ENCODE measurements around the gene DLK1.

DNA sequence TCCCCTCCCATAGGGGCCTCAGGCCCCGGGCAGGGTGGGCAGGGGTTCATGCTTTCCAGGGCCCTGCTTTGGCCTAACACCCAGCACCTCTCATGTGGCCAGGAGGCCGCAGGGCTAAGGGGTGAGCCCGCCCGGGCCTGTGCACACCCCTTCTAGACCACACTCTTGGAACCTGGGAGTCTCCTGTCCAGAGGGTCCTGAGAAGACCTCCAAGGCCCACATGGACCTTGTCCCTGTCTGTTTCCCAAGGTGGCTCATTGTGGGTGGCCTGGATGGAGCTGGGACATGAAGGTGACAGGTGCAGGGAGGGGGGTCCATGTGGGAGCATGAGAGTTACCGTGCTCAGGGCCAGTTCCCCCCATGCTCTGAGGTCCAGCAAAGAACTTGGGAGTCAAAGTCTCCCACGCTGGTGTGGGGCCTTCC is 11.6 kb downstream of the DLK1 start:
- TF ChIP-seq, protein P1, sequence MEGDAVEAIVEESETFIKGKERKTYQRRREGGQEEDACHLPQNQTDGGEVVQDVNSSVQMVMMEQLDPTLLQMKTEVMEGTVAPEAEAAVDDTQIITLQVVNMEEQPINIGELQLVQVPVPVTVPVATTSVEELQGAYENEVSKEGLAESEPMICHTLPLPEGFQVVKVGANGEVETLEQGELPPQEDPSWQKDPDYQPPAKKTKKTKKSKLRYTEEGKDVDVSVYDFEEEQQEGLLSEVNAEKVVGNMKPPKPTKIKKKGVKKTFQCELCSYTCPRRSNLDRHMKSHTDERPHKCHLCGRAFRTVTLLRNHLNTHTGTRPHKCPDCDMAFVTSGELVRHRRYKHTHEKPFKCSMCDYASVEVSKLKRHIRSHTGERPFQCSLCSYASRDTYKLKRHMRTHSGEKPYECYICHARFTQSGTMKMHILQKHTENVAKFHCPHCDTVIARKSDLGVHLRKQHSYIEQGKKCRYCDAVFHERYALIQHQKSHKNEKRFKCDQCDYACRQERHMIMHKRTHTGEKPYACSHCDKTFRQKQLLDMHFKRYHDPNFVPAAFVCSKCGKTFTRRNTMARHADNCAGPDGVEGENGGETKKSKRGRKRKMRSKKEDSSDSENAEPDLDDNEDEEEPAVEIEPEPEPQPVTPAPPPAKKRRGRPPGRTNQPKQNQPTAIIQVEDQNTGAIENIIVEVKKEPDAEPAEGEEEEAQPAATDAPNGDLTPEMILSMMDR (conservative IDR thresholded peaks at IDR 0.05): no peak
- TF ChIP-seq ZFX (IDR thresholded peaks at IDR 0.05): no peak
